ENCODE results near the gene VWA8. TPM values are rescaled to one million over a fixed set of nuclear protein-coding genes. Genes with fewer than 3 reads are reported as not detected.

The VWA8 gene
- total and polyA plus RNA-seq, 9 donors, result 4.5 to 25.1 (median 21.0) TPM

GRCh38 chr13:41634407-41634806, 326.5 kb downstream of the VWA8 start:
- no peaks in the 10 kb centered on the region for H3K9me3 ChIP-seq
- intact Hi-C loops (cut with DNase I), result no loop called here
- 41 to 52% (median 44%) methylated on average over 3 of the region's 3 CpGs for WGBS, 3 donors
- no peaks in the 10 kb centered on the region for H3K27me3 ChIP-seq
- DNase-seq, result no peak
- H3K36me3 ChIP-seq, result no peaks in the 10 kb centered on the region
- H3K27ac ChIP-seq, result no peak overlapping the region
- no peaks in the 10 kb centered on the region for H3K4me1 ChIP-seq (ENCODE audit: insufficient read depth)
- H3K4me3 ChIP-seq, result no peak overlapping the region
- TF ChIP-seq EP300 (IDR thresholded peaks at IDR 0.05) (no peak), CTCF (IDR thresholded peaks at IDR 0.05) (no peak), POLR2A (IDR thresholded peaks at IDR 0.05) (no peak)

GRCh38 chr13:41633776-41634175, 327.1 kb downstream of the VWA8 start:
- H3K27me3 ChIP-seq, result no peaks in the 10 kb centered on the region
- no peaks in the 10 kb centered on the region for H3K36me3 ChIP-seq
- H3K27ac ChIP-seq, result no peak overlapping the region
- H3K4me3 ChIP-seq, result no peak overlapping the region
- no peaks in the 10 kb centered on the region for H3K9me3 ChIP-seq
- no peak for TF ChIP-seq POLR2A (IDR thresholded peaks at IDR 0.05)
- no peak for TF ChIP-seq CTCF (IDR thresholded peaks at IDR 0.05)
- TF ChIP-seq EP300 (IDR thresholded peaks at IDR 0.05), result no peak
- DNase-seq, result no peak
- H3K4me1 ChIP-seq (ENCODE audit: insufficient read depth), result no peaks in the 10 kb centered on the region
- WGBS, 3 donors, result 80 to 96% (median 94%) methylated on average over 4 of the region's 4 CpGs
- intact Hi-C loops (cut with DNase I), result no loop called here

GRCh38 chr13:41631296-41631965, 329.5 kb downstream of the VWA8 start:
- 80 to 85% (median 83%) methylated on average over 5 of the region's 5 CpGs for WGBS, 3 donors
- no peak for DNase-seq
- Histone ChIP-seq H3K4me1 (ENCODE audit: insufficient read depth) (no peaks in the 10 kb centered on the region), H3K36me3 (no peaks in the 10 kb centered on the region), H3K4me3 (no peak overlapping the region), H3K9me3 (no peaks in the 10 kb centered on the region), H3K27ac (no peak overlapping the region), H3K27me3 (no peaks in the 10 kb centered on the region)
- intact Hi-C loops (cut with DNase I), result no loop called here
- no peak for TF ChIP-seq EP300 (IDR thresholded peaks at IDR 0.05)
- no peak for TF ChIP-seq CTCF (IDR thresholded peaks at IDR 0.05)
- no peak for TF ChIP-seq POLR2A (IDR thresholded peaks at IDR 0.05)

- no peak overlapping the region for H3K4me3 ChIP-seq
- H3K4me1 ChIP-seq (ENCODE audit: insufficient read depth), result no peaks in the 10 kb centered on the region
- no peaks in the 10 kb centered on the region for H3K36me3 ChIP-seq
- no peak overlapping the region for H3K27ac ChIP-seq
- intact Hi-C loops (cut with DNase I), result no loop called here
- H3K9me3 ChIP-seq, result no peaks in the 10 kb centered on the region
- DNase-seq, result no peak
- no peak for TF ChIP-seq CTCF (IDR thresholded peaks at IDR 0.05)
- TF ChIP-seq EP300 (IDR thresholded peaks at IDR 0.05), result no peak
- TF ChIP-seq POLR2A (IDR thresholded peaks at IDR 0.05), result no peak
- no peaks in the 10 kb centered on the region for H3K27me3 ChIP-seq
- 94 to 96% (median 96%) methylated on average over 5 of the region's 5 CpGs for WGBS, 3 donors
These were observed 333.5 kb downstream of the VWA8 start for GRCh38 chr13:41627425-41627824.
